Stimulated activated CD4-positive, alpha-beta T cell treated with anti-CD3 and anti-CD28 coated beads, Interleukin-1b, Interleukin-23, amount 100 ng/mL, for 1 hour (primary cell): ENCODE results near the gene CYTH2.
A peak's percentile ranks its signal among the peaks of the same experiment; 100 is the strongest.
"Not testable (repeated sequence)": the region's sequence is repeated elsewhere in the genome, so short reads cannot be mapped to it uniquely, and the experiment has no call there.

ENCODE experiments used
- DNase-seq, 2 donors: peaks; one replicate each; pipeline ENCODE4 v3.0.0-alpha.2; 2020; ENCODE audit warnings: low read depth in 2 of 2

The CYTH2 gene

GRCh38 chr19:48511800-48512503 lies 42.8 kb downstream of the CYTH2 start, which contains the start of gene LMTK3:
Gene LMTK3 (minus strand): TSS chr19:48511835. CDS start chr19:48511576, 259 bp downstream.
- peak; percentile 42 to 65 for DNase-seq

- DNase-seq: no peak
Observed at GRCh38 chr19:48512504-48513288, 43.5 kb downstream of the CYTH2 start.

- peak in 1 of 2 donors; percentile 24 for DNase-seq
Observed at GRCh38 chr19:48513289-48514122, 44.3 kb downstream of the CYTH2 start.

- DNase-seq: no peak
Observed at GRCh38 chr19:48514123-48514458, 44.9 kb downstream of the CYTH2 start.

- DNase-seq: no peak
Observed at GRCh38 chr19:48516536-48516935, 47.4 kb downstream of the CYTH2 start.

- DNase-seq: no peak
Observed at GRCh38 chr19:48518207-48518606, 49.0 kb downstream of the CYTH2 start.

- not testable (repeated sequence) for DNase-seq
Observed at GRCh38 chr19:48519426-48519825, 50.3 kb downstream of the CYTH2 start.

GRCh38 chr19:48520134-48520533 lies 51.0 kb downstream of the CYTH2 start:
- no peak for DNase-seq

GRCh38 chr19:48524221-48524620 lies 55.1 kb downstream of the CYTH2 start:
- DNase-seq: no peak

- no peak for DNase-seq
Observed at GRCh38 chr19:48524732-48525131, 55.6 kb downstream of the CYTH2 start.

GRCh38 chr19:48529156-48529555 lies 60.0 kb downstream of the CYTH2 start:
- no peak for DNase-seq

GRCh38 chr19:48530066-48530720 lies 61.0 kb downstream of the CYTH2 start:
- DNase-seq: no peak

- DNase-seq: no peak
Observed at GRCh38 chr19:48530770-48531169, 61.6 kb downstream of the CYTH2 start.
